ACHN (cell line): ENCODE results near the gene CPHXL2.

Source experiments
- DNase-seq: peaks from one replicate; pipeline ENCODE4 v3.0.0-alpha.2; 2015
- in situ Hi-C: cut with HindIII; loops from 2 replicates; pipeline ENCODE4 v1.10.0; 2017; ENCODE audit warnings: low sequenced_read_pairs, low pct_ligation_motif_present, low pct_unique_long_range_greater_than_20kb

Gene CPHXL2

GRCh38 chr16:75615619-75616018 lies 61.2 kb downstream of the CPHXL2 start:
- no peak for DNase-seq
- in situ Hi-C loops: no loop called here

- in situ Hi-C loops: no loop called here
- peak; percentile 14 for DNase-seq
Measured at GRCh38 chr16:75614066-75614897, 62.5 kb downstream of the CPHXL2 start.
